Fibroblast of mammary gland (primary cell): Measurements from ENCODE around the gene DCLK1.

ENCODE experiments used
- DNase-seq: peaks from one replicate; pipeline ENCODE4 v3.0.0-alpha.2; 2010; ENCODE audit warnings: low read depth
- H3K4me3 ChIP-seq: 2 replicates; pipeline ENCODE4 v1.5.1; 2011; ENCODE audit warnings: low read depth, mild to moderate bottlenecking, low read length, moderate library complexity; ENCODE audit not compliant: control insufficient read depth
- CTCF ChIP-seq: conservative IDR thresholded peaks from 2 replicates; pipeline ENCODE4 v1.5.1; 2011; ENCODE audit warnings: low read depth, low read length, inconsistent platforms; ENCODE audit not compliant: control insufficient read depth, insufficient read depth

DCLK1 gene

GRCh38 chr13:36134632-36135031 is 3.5 kb upstream of the DCLK1 start:
- no peak overlapping the region for H3K4me3 ChIP-seq
- no peak for DNase-seq
- no peak for TF ChIP-seq CTCF

GRCh38 chr13:36133950-36134626 is 2.9 kb upstream of the DCLK1 start:
- no peak overlapping the region for H3K4me3 ChIP-seq
- no peak for DNase-seq
- peak; percentile 25 for TF ChIP-seq CTCF

GRCh38 chr13:36132376-36132775 is 1.2 kb upstream of the DCLK1 start:
- H3K4me3 ChIP-seq: no peak overlapping the region
- no peak for TF ChIP-seq CTCF
- DNase-seq: no peak

GRCh38 chr13:36131931-36132297 is 732 bp upstream of the DCLK1 start:
- TF ChIP-seq CTCF: no peak
- peak; percentile 94 for DNase-seq
- peak overlapping the region; percentile 59 for H3K4me3 ChIP-seq

GRCh38 chr13:36130552-36131221 is 495 bp downstream of the DCLK1 start:
- no peak for TF ChIP-seq CTCF
- H3K4me3 ChIP-seq: peak overlapping the region; percentile 61
- DNase-seq: peak; percentile 20

- H3K4me3 ChIP-seq: peak overlapping the region; percentile 61
- no peak for DNase-seq
- TF ChIP-seq CTCF: no peak
Measured at GRCh38 chr13:36130193-36130551, 1.0 kb downstream of the DCLK1 start.
